Right atrium auricular region (tissue), 2 donors: ENCODE measurements around the gene SIRT6. TPM values are rescaled to one million over a fixed set of nuclear protein-coding genes. Genes with fewer than 3 reads are reported as not detected.
"Not testable (repeated sequence)": the region's sequence is repeated elsewhere in the genome, so short reads cannot be mapped to it uniquely, and the experiment has no call there.

Experiments
- DNase-seq: peaks from one replicate; pipeline ENCODE4 v3.0.0-alpha.2; 2019; ENCODE audit warnings: low spot score
- H3K27ac ChIP-seq, 2 donors: fragments of 200-600 bp; sonication (generic); 1 replicate in 1 of 2; 2 replicates in 1 of 2; pipeline ENCODE4 v1.5.1; 2016 to 2019
- H3K27me3 ChIP-seq, 2 donors: fragments of 200-600 bp; sonication (generic); one replicate each; pipeline versions ENCODE4 v1.5.1 to v1.6.0; 2017 to 2019
- H3K36me3 ChIP-seq: fragments of 200-600 bp; sonication (generic); one replicate; pipeline ENCODE4 v1.5.1; 2016
- H3K4me1 ChIP-seq, 2 donors: fragments of 200-600 bp; sonication (generic); one replicate each; pipeline versions ENCODE4 v1.5.1 to v1.6.0; 2017 to 2019
- H3K4me3 ChIP-seq, 2 donors: fragments of 200-600 bp; sonication (generic); 1 replicate in 1 of 2; 2 replicates in 1 of 2; pipeline ENCODE4 v1.5.1; 2017 to 2019; ENCODE audit warnings: mild to moderate bottlenecking in 1 of 2, moderate library complexity in 1 of 2
- H3K9me3 ChIP-seq, 2 donors: fragments of 200-600 bp; sonication (generic); one replicate each; pipeline ENCODE4 v1.5.1; 2019
- CTCF ChIP-seq, 2 donors: fragments of 200-600 bp; sonication (generic); IDR thresholded peaks; one replicate each; pipeline ENCODE4 v1.5.1; 2019; ENCODE audit warnings: antibody characterized with exemption in 2 of 2
- total RNA-seq, 2 donors: library from RNA; depleted of rRNA; stranded (reverse); fragments of >200 nt; gene quantifications; one replicate each; pipeline ENCODE4 v1.1.0, GENCODE V29; 2016

The SIRT6 gene
- total RNA-seq, 2 donors from 2014 or later = 10.9 to 15.9 TPM

GRCh38 chr19:4225885-4226284, 43.5 kb upstream of the SIRT6 start:
- peaks cover 0 to 3% of the 10 kb centered on the region in 2 donors for H3K27me3 ChIP-seq

GRCh38 chr19:4224470-4224869, 42.1 kb upstream of the SIRT6 start:
- no peak for TF ChIP-seq CTCF (IDR thresholded peaks at IDR 0.05)
- Histone ChIP-seq H3K4me3 (no peak overlapping the region), H3K36me3 (no peaks in the 10 kb centered on the region), H3K4me1 (peaks cover 0 to 5% of the 10 kb centered on the region in 2 donors), H3K27me3 (peaks cover 0 to 3% of the 10 kb centered on the region in 2 donors), H3K9me3 (no peaks in the 10 kb centered on the region), H3K27ac (no peak overlapping the region)
- no peak for DNase-seq

More at GRCh38 chr19:4225885-4226284, 43.5 kb upstream of the SIRT6 start:
- no peaks in the 10 kb centered on the region for H3K9me3 ChIP-seq
- H3K4me3 ChIP-seq = no peak overlapping the region
- no peaks in the 10 kb centered on the region for H3K36me3 ChIP-seq
- no peak for DNase-seq
- peaks cover 0 to 6% of the 10 kb centered on the region in 2 donors for H3K4me1 ChIP-seq
- no peak overlapping the region for H3K27ac ChIP-seq
- no peak for TF ChIP-seq CTCF (IDR thresholded peaks at IDR 0.05)

- no peaks in the 10 kb centered on the region for H3K27me3 ChIP-seq
- no peak for TF ChIP-seq CTCF (IDR thresholded peaks at IDR 0.05)
- no peaks in the 10 kb centered on the region for H3K36me3 ChIP-seq
- H3K27ac ChIP-seq = no peak overlapping the region
- DNase-seq = no peak
- no peaks in the 10 kb centered on the region for H3K4me1 ChIP-seq
- H3K4me3 ChIP-seq = no peak overlapping the region
- H3K9me3 ChIP-seq = no peaks in the 10 kb centered on the region
These were observed 37.8 kb upstream of the SIRT6 start for GRCh38 chr19:4220188-4220587.

- not testable (repeated sequence) for H3K9me3 ChIP-seq, H3K4me3 ChIP-seq, DNase-seq, H3K27ac ChIP-seq, H3K36me3 ChIP-seq, H3K27me3 ChIP-seq, H3K4me1 ChIP-seq
These were observed 36.2 kb upstream of the SIRT6 start for GRCh38 chr19:4218523-4218922.

- H3K27me3 ChIP-seq = no peaks in the 10 kb centered on the region
- H3K9me3 ChIP-seq = no peaks in the 10 kb centered on the region
- no peak overlapping the region for H3K4me3 ChIP-seq
- no peak for DNase-seq
- no peak for TF ChIP-seq CTCF (IDR thresholded peaks at IDR 0.05)
- no peak overlapping the region for H3K27ac ChIP-seq
- no peaks in the 10 kb centered on the region for H3K4me1 ChIP-seq
- no peaks in the 10 kb centered on the region for H3K36me3 ChIP-seq
These were observed 35.3 kb upstream of the SIRT6 start for GRCh38 chr19:4217429-4218264.

- H3K27me3 ChIP-seq = no peaks in the 10 kb centered on the region
- no peak for DNase-seq
- no peaks in the 10 kb centered on the region for H3K36me3 ChIP-seq
- no peaks in the 10 kb centered on the region for H3K4me1 ChIP-seq
- TF ChIP-seq CTCF (IDR thresholded peaks at IDR 0.05) = no peak
- H3K4me3 ChIP-seq = no peak overlapping the region
- H3K27ac ChIP-seq = no peak overlapping the region
- H3K9me3 ChIP-seq = no peaks in the 10 kb centered on the region
These were observed 34.5 kb upstream of the SIRT6 start for GRCh38 chr19:4216846-4217245.
